Measurements from ENCODE around the gene SLC9A5.

The SLC9A5 gene

GRCh38 chr16:67281536-67282446 is 33.0 kb downstream of the SLC9A5 start:
- Mint-ChIP-seq H3K4me1 (peaks cover 6% of the 10 kb centered on the region), H3K27me3 (ENCODE audit: low read depth) (peaks cover 3% of the 10 kb centered on the region), H3K36me3 (ENCODE audit: low read depth) (no peaks in the 10 kb centered on the region), H3K27ac (no peak overlapping the region), H3K9me3 (no peaks in the 10 kb centered on the region), H3K4me3 (peak overlapping the region in 1 of 3 experiments; percentile 65)
- no peak for TF ChIP-seq CTCF (IDR thresholded peaks at IDR 0.05; ENCODE audit: unreplicated experiment in 3 of 3)

GRCh38 chr16:67282447-67282805 is 33.6 kb downstream of the SLC9A5 start:
- Mint-ChIP-seq H3K9me3 (no peaks in the 10 kb centered on the region), H3K27ac (no peak overlapping the region), H3K27me3 (ENCODE audit: low read depth) (peaks cover 6% of the 10 kb centered on the region), H3K36me3 (ENCODE audit: low read depth) (no peaks in the 10 kb centered on the region), H3K4me3 (no peak overlapping the region), H3K4me1 (peaks cover 3% of the 10 kb centered on the region)
- TF ChIP-seq CTCF (IDR thresholded peaks at IDR 0.05; ENCODE audit: unreplicated experiment in 3 of 3) = no peak

GRCh38 chr16:67283039-67283825 is 34.5 kb downstream of the SLC9A5 start:
- Mint-ChIP-seq H3K4me3 (no peak overlapping the region), H3K27ac (no peak overlapping the region), H3K9me3 (no peaks in the 10 kb centered on the region), H3K27me3 (ENCODE audit: low read depth) (peaks cover 7% of the 10 kb centered on the region), H3K36me3 (ENCODE audit: low read depth) (no peaks in the 10 kb centered on the region), H3K4me1 (no peaks in the 10 kb centered on the region)
- no peak for TF ChIP-seq CTCF (IDR thresholded peaks at IDR 0.05; ENCODE audit: unreplicated experiment in 3 of 3)

- H3K4me3 Mint-ChIP-seq = no peak overlapping the region
- no peaks in the 10 kb centered on the region for H3K9me3 Mint-ChIP-seq
- H3K4me1 Mint-ChIP-seq = no peaks in the 10 kb centered on the region
- TF ChIP-seq CTCF (IDR thresholded peaks at IDR 0.05; ENCODE audit: unreplicated experiment in 3 of 3) = no peak
- H3K36me3 Mint-ChIP-seq (ENCODE audit: low read depth) = no peaks in the 10 kb centered on the region
- peaks cover 7% of the 10 kb centered on the region for H3K27me3 Mint-ChIP-seq (ENCODE audit: low read depth)
- no peak overlapping the region for H3K27ac Mint-ChIP-seq
Observed at GRCh38 chr16:67283826-67284555, 35.2 kb downstream of the SLC9A5 start.

GRCh38 chr16:67284699-67285646 is 36.2 kb downstream of the SLC9A5 start:
- H3K9me3 Mint-ChIP-seq = no peaks in the 10 kb centered on the region
- no peaks in the 10 kb centered on the region for H3K4me1 Mint-ChIP-seq
- H3K36me3 Mint-ChIP-seq (ENCODE audit: low read depth) = no peaks in the 10 kb centered on the region
- H3K27me3 Mint-ChIP-seq (ENCODE audit: low read depth) = peaks cover 7% of the 10 kb centered on the region
- H3K4me3 Mint-ChIP-seq = no peak overlapping the region
- H3K27ac Mint-ChIP-seq = no peak overlapping the region
- TF ChIP-seq CTCF (IDR thresholded peaks at IDR 0.05; ENCODE audit: unreplicated experiment in 3 of 3) = peak; percentile 50 to 56 (median 54)

Data from nephron (organoid).